Lower leg skin (tissue), 4 donors: ENCODE results near the gene KCNJ13. TPM values are rescaled to one million over a fixed set of nuclear protein-coding genes. Genes with fewer than 3 reads are reported as not detected.

Experiments used
- DNase-seq, 2 donors: peaks; one replicate each; pipeline ENCODE4 v3.0.0-alpha.2; 2019; ENCODE audit warnings: low spot score in 2 of 2
- H3K4me3 ChIP-seq: fragments of 200-600 bp; sonication (generic); 2 replicates; pipeline ENCODE4 v1.5.1; 2017; ENCODE audit warnings: mild to moderate bottlenecking, low read depth; ENCODE audit not compliant: poor library complexity, severe bottlenecking
- POLR2A ChIP-seq, 2 donors: fragments of 450-650 bp; IDR thresholded peaks; one replicate each; pipeline ENCODE4 v1.6.1; 2016 to 2017; ENCODE audit warnings: antibody characterized with exemption in 2 of 2, mild to moderate bottlenecking in 1 of 2, moderate library complexity in 1 of 2
- WGBS, 2 donors: methylation state at CpG; one replicate each; pipeline ENCODE4 v1.1.5; 2018; 5-methylcytosine and 5-hydroxymethylcytosine counted together
- intact Hi-C: fragments of 100-400 bp; cut with DNase I; formaldehyde crosslinking; loops from one replicate; pipeline ENCODE4 v1.15.0; 2023; ENCODE audit warnings: low total_unique reads
- total RNA-seq, 4 donors: library from RNA; depleted of rRNA; stranded (reverse); fragments of >200 nt; gene quantifications; one replicate each; pipeline ENCODE4 v1.1.0, GENCODE V29; 2016
- TF ChIP-seq, protein P1 (sequence below), 3 donors: fragments of 450-650 bp; IDR thresholded peaks; one replicate each; pipeline ENCODE4 v1.5.1; 2016; ENCODE audit warnings: antibody characterized with exemption in 3 of 3, mild to moderate bottlenecking in 3 of 3, moderate library complexity in 2 of 3

KCNJ13 gene
- total RNA-seq, 4 donors from 2014 or later = 0.84 to 5.2 (median 3.2) TPM

DNA sequence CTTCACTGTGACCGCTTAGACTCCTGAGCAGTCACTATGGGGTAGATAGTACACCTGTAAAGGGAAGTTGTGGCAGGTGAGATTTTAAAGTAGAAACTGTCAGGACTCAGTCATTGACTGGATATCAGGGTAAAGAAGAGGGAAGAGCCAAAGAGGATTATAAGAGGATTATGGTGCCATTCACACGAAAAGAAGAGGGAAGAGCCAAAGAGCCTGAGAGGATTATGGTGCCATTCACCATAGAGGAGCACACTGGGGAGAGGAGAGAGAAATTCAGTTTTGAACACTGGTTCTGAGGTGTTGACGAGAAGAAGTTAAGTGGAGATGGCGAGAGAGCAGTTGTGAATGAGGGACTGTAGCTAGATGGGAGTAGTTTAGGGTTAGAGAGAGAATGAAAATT lies 16.9 kb upstream of the KCNJ13 start:
- WGBS, 2 donors = 81 to 83% methylated on average over 4 of the region's 4 CpGs
- no peak for DNase-seq
- intact Hi-C loops = no loop called here
- TF ChIP-seq, protein P1, sequence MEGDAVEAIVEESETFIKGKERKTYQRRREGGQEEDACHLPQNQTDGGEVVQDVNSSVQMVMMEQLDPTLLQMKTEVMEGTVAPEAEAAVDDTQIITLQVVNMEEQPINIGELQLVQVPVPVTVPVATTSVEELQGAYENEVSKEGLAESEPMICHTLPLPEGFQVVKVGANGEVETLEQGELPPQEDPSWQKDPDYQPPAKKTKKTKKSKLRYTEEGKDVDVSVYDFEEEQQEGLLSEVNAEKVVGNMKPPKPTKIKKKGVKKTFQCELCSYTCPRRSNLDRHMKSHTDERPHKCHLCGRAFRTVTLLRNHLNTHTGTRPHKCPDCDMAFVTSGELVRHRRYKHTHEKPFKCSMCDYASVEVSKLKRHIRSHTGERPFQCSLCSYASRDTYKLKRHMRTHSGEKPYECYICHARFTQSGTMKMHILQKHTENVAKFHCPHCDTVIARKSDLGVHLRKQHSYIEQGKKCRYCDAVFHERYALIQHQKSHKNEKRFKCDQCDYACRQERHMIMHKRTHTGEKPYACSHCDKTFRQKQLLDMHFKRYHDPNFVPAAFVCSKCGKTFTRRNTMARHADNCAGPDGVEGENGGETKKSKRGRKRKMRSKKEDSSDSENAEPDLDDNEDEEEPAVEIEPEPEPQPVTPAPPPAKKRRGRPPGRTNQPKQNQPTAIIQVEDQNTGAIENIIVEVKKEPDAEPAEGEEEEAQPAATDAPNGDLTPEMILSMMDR (IDR thresholded peaks at IDR 0.05) = no peak
- TF ChIP-seq POLR2A (IDR thresholded peaks at IDR 0.05) = no peak
- H3K4me3 ChIP-seq = no peak overlapping the region

DNA sequence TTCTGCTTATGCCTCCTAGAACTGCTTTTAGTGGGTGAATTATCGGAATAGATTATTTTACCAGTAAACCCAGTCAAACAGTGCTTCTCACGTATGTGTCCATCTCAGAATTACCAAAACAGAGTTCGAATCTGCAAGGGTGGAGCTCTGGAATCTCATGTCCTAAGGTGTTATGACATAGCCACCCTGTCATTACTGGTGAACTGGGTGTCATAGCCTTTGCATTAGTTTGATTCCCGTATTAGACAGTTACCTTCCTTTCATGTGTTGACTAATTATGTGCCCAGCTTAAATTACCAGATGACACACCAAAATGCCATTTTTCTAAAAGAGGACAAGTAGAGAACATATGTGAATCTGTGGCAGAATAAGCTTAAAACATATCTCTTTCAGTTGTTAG lies 15.2 kb upstream of the KCNJ13 start:
- intact Hi-C loops = no loop called here
- H3K4me3 ChIP-seq = no peak overlapping the region
- TF ChIP-seq, protein P1 (IDR thresholded peaks at IDR 0.05) = no peak
- no peak for TF ChIP-seq POLR2A (IDR thresholded peaks at IDR 0.05)
- no peak for DNase-seq
- WGBS, 2 donors = 92 to 94% methylated on average over 4 of the region's 4 CpGs

DNA sequence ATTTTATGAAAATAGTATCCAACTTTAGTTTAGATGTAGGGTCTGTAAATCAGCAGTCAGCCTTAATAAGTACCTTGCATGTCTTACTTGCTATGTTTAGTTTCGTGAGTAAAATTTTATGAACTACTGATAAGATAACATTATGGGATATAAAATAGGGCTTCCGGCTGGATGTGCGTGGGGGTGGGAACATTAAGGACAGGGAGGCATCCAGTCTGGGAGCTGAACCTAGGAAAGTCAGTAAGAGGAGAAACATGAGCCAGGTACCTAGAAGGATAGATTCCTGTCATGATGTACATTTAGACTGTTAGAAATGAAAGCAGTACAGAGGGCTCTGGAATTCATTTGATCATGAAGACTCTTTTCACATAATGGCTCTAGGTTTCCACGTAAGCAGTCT lies 12.7 kb upstream of the KCNJ13 start:
- TF ChIP-seq POLR2A (IDR thresholded peaks at IDR 0.05) = no peak
- TF ChIP-seq, protein P1 (IDR thresholded peaks at IDR 0.05) = no peak
- WGBS, 2 donors = 80 to 92% methylated on average over 4 of the region's 4 CpGs
- intact Hi-C loops = no loop called here
- no peak for DNase-seq
- no peak overlapping the region for H3K4me3 ChIP-seq

DNA sequence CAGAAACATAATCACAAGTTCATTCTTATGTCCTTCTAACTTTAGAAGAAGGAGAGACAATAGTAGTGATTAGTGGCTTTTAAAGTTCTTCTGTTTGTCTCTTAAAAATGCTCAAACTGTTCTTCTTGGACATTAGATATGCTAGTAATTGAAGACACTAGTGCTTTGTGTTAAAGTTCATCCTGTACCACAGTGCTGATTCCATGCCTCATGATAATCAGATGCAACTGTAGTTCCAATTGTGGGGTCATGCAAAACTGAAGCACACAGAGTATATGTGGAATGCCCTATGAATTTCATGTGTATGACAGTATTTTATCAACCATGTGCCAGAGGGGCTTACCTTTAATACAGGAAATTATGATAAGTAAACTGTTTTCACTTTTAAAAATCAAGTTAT lies 11.4 kb upstream of the KCNJ13 start:
- intact Hi-C loops = no loop called here

DNA sequence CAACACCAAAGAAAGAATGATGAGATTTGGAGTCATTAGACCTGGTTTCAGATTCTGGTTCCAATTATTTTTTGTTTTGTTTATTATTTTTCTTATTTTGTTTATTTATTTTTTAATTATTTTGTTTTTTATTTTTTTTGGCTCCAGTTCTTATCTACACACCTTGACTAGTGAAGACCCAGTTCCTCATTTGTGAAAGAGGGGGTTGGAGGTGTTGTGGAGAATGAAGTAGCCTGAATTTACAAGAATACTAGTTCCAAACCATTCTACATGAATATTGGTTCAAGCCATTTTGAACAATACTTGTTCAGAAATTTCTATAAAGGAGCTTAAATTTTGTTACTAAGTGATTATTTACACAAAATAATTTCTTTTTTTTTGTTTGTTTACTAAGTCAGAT lies 6.9 kb upstream of the KCNJ13 start:
- intact Hi-C loops = no loop called here
- DNase-seq = no peak
- no peak overlapping the region for H3K4me3 ChIP-seq
- TF ChIP-seq POLR2A (IDR thresholded peaks at IDR 0.05) = no peak
- TF ChIP-seq, protein P1 (IDR thresholded peaks at IDR 0.05) = no peak

More for the DNA sequence above, 11.4 kb upstream of the KCNJ13 start:
- H3K4me3 ChIP-seq = no peak overlapping the region
- no peak for DNase-seq
- TF ChIP-seq POLR2A (IDR thresholded peaks at IDR 0.05) = no peak
- TF ChIP-seq, protein P1 (IDR thresholded peaks at IDR 0.05) = no peak

DNA sequence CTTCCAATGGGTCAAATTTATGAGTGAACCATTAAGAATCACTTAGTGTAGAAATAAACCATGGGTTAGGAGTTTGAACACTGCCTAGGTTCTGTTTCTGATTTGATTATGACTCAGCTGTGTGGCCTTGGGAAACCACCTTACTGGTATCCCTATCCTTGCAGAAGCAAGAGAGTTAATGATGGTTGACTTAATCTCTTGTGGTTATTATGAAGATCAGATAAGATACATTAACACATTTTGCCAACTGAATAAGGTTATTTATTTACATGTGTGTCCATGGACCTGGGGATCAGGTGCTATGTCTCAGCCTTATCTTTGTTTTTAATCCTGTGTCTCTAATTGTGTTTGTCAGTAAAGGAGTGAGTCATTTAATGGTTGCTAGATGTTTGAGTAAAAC lies 5.4 kb upstream of the KCNJ13 start:
- no peak for DNase-seq
- no peak for TF ChIP-seq POLR2A (IDR thresholded peaks at IDR 0.05)
- TF ChIP-seq, protein P1 (IDR thresholded peaks at IDR 0.05) = no peak
- no peak overlapping the region for H3K4me3 ChIP-seq
- intact Hi-C loops = no loop called here
